Karpas-422 (cell line): ENCODE measurements around the gene TBCD. TPM values are rescaled to one million over a fixed set of nuclear protein-coding genes. Genes with fewer than 3 reads are reported as not detected.

Experiments
- DNase-seq: peaks from one replicate; pipeline ENCODE4 v3.0.0-alpha.2; 2015
- H2AFZ ChIP-seq: fragments of 200-600 bp; sonication (generic); 2 replicates; pipeline ENCODE4 v1.6.1; 2014; ENCODE audit warnings: antibody characterized with exemption, low read length, mixed read lengths
- H3K27ac ChIP-seq: fragments of 200-600 bp; sonication (generic); 2 replicates; pipeline ENCODE4 v1.5.1; 2014; ENCODE audit warnings: mild to moderate bottlenecking, low read length, moderate library complexity
- H3K27me3 ChIP-seq: fragments of 200-600 bp; sonication (generic); 2 replicates; pipeline ENCODE4 v1.6.1; 2014; ENCODE audit warnings: low read length, mixed read lengths
- H3K36me3 ChIP-seq: fragments of 200-600 bp; sonication (generic); 2 replicates; pipeline ENCODE4 v1.6.1; 2014; ENCODE audit warnings: low read length, mixed read lengths; ENCODE audit not compliant: insufficient read depth
- H3K4me1 ChIP-seq: fragments of 200-600 bp; sonication (generic); 2 replicates; pipeline ENCODE4 v1.6.1; 2014; ENCODE audit warnings: mild to moderate bottlenecking, low read length, mixed read lengths
- H3K4me2 ChIP-seq: fragments of 200-600 bp; sonication (generic); 2 replicates; pipeline ENCODE4 v1.6.1; 2014; ENCODE audit warnings: low read length, low read depth, mild to moderate bottlenecking; ENCODE audit not compliant: poor library complexity, severe bottlenecking
- H3K4me3 ChIP-seq: fragments of 200-600 bp; sonication (generic); 2 replicates; pipeline ENCODE4 v1.5.1; 2014; ENCODE audit warnings: mild to moderate bottlenecking, antibody characterized with exemption, low read length, mixed read lengths
- H3K79me2 ChIP-seq: fragments of 200-600 bp; sonication (generic); 2 replicates; pipeline ENCODE4 v1.6.1; 2014; ENCODE audit warnings: mild to moderate bottlenecking, low read length, mixed read lengths
- H3K9ac ChIP-seq: fragments of 200-600 bp; sonication (generic); 2 replicates; pipeline ENCODE4 v1.6.0; 2014; ENCODE audit warnings: low read length
- H3K9me2 ChIP-seq: fragments of 200-600 bp; sonication (generic), shearing (Covaris generic); replicated peaks from 2 replicates; pipeline ENCODE4 v1.6.0; 2014; ENCODE audit warnings: mild to moderate bottlenecking, low read length, moderate library complexity; ENCODE audit not compliant: insufficient read depth
- H3K9me3 ChIP-seq: fragments of 300-700, 200-600 bp; sonication (generic); 2 replicates; pipeline ENCODE4 v1.6.1; 2014; ENCODE audit warnings: low read length, mixed read lengths
- H4K20me1 ChIP-seq: fragments of 200-600 bp; sonication (generic); 2 replicates; pipeline ENCODE4 v1.6.1; 2014; ENCODE audit warnings: mild to moderate bottlenecking, antibody characterized with exemption, low read length, low read depth; ENCODE audit not compliant: insufficient read depth
- total RNA-seq: library from RNA; depleted of rRNA; stranded (reverse); fragments of >200 nt; shearing (Covaris generic); gene quantifications from 2 replicates; pipeline ENCODE4 v1.2.3, GENCODE V29; 2014; ENCODE audit warnings: low replicate concordance

TBCD gene
- total RNA-seq, 1 experiment from 2014 or later, result 28.7 TPM

DNA sequence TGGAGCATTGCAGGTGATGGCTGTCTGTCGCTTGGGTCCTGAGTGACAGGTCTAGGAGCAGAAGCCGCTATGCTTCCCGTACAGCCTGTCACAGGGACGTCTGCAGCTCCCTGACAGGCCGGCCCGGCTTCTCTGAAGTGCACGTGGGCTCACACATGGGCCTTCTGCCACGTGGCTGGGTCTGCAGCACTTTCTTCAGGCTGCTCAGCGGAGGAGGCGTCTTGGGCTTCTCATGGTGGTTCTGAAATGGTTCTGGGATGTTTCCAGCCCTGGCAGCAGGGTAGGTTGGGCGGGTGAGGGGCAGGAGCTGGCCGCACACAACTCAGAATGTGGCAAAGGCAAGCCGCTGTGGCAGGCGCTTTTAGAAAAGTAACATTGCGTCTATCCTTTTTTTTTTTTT is 168.3 kb downstream of the TBCD start:
- H3K9me2 ChIP-seq, result no peaks in the 10 kb centered on the region
- H3K27ac ChIP-seq, result no peak overlapping the region
- no peak overlapping the region for H3K4me2 ChIP-seq
- no peaks in the 10 kb centered on the region for H3K36me3 ChIP-seq
- H3K4me1 ChIP-seq, result no peaks in the 10 kb centered on the region
- H3K9me3 ChIP-seq, result no peaks in the 10 kb centered on the region
- H3K27me3 ChIP-seq, result no peaks in the 10 kb centered on the region
- H3K79me2 ChIP-seq, result no peaks in the 10 kb centered on the region
- H4K20me1 ChIP-seq, result no peaks in the 10 kb centered on the region
- no peak overlapping the region for H3K9ac ChIP-seq
- no peak for DNase-seq
- no peak overlapping the region for H2AFZ ChIP-seq
- no peak overlapping the region for H3K4me3 ChIP-seq

DNA sequence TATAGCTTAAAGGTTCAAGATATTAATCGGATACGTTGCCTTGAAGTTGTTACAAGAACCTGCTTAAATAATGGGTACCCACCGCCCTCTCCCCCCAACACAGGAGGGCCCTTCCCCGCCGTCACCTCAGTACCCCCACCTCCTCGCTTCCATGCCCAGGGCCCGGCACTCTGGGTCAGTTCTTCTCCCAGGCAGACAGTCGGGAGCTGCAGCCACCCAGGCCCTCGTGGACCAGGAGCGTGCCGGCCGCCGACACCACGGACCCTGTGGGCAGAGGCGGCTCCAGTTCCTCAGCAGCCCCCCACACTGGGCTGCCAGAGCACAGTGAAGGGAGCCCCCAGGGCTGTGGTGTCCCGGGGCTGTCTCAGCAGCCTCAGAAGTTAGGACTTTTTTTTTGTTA is 168.8 kb downstream of the TBCD start:
- no peak overlapping the region for H3K27ac ChIP-seq
- H3K9me2 ChIP-seq, result no peaks in the 10 kb centered on the region
- no peaks in the 10 kb centered on the region for H3K4me1 ChIP-seq
- H3K4me3 ChIP-seq, result no peak overlapping the region
- DNase-seq, result no peak
- no peaks in the 10 kb centered on the region for H3K9me3 ChIP-seq
- no peaks in the 10 kb centered on the region for H3K79me2 ChIP-seq
- no peaks in the 10 kb centered on the region for H3K27me3 ChIP-seq
- H4K20me1 ChIP-seq, result no peaks in the 10 kb centered on the region
- H3K4me2 ChIP-seq, result no peak overlapping the region
- H3K36me3 ChIP-seq, result no peaks in the 10 kb centered on the region
- H3K9ac ChIP-seq, result no peak overlapping the region
- H2AFZ ChIP-seq, result no peak overlapping the region

DNA sequence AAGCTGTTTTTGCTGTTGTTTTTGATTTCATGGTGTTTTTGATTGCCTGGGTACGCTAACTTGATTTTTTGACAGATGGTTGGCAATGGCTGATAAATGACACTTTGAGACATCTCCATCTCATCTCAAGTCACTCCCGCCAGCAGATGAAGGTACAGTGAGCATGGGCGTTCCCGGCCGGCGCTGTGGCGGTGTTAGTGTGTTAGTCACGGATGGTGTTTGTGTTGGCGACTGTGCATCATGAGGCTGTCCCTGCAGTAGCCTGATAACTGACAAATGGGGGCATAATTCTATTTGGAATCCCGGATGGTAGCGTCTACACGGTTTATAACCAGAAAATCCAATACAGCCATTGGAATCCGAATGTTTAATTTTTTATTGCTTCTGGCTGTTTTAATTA is 169.6 kb downstream of the TBCD start:
- Histone ChIP-seq H3K4me2 (no peak overlapping the region), H3K79me2 (no peaks in the 10 kb centered on the region), H3K36me3 (no peaks in the 10 kb centered on the region), H3K4me1 (no peaks in the 10 kb centered on the region), H2AFZ (no peak overlapping the region), H4K20me1 (no peaks in the 10 kb centered on the region), H3K9me3 (no peaks in the 10 kb centered on the region), H3K27me3 (no peaks in the 10 kb centered on the region), H3K27ac (no peak overlapping the region), H3K9ac (no peak overlapping the region), H3K9me2 (no peaks in the 10 kb centered on the region), H3K4me3 (no peak overlapping the region)
- DNase-seq, result no peak

DNA sequence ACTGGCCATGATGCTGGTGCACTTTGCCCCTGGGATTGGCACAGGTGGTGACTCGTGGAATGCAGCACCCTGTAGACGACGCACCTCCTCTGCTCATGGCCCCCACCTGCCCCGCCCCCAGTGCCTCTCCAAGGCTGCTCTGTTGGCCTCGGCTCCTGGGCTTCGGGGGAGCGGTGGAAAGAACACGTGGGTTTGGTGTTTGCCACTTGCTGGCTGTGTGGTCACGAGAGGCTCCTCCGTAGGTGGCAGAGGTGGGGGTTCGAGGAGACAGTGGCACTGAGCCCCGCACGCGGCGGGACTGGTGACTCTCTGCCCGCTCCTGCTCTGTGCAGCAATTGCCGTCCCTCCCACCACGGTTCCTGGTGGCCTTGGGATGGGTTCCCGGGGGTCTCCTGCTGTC is 170.8 kb downstream of the TBCD start:
- no peak overlapping the region for H3K27ac ChIP-seq
- H3K4me1 ChIP-seq, result no peaks in the 10 kb centered on the region
- no peaks in the 10 kb centered on the region for H4K20me1 ChIP-seq
- no peak overlapping the region for H3K4me2 ChIP-seq
- DNase-seq, result no peak
- H3K79me2 ChIP-seq, result no peaks in the 10 kb centered on the region
- H2AFZ ChIP-seq, result no peak overlapping the region
- no peak overlapping the region for H3K9ac ChIP-seq
- H3K9me3 ChIP-seq, result no peaks in the 10 kb centered on the region
- H3K9me2 ChIP-seq, result no peaks in the 10 kb centered on the region
- H3K36me3 ChIP-seq, result no peaks in the 10 kb centered on the region
- no peaks in the 10 kb centered on the region for H3K27me3 ChIP-seq
- H3K4me3 ChIP-seq, result no peak overlapping the region

DNA sequence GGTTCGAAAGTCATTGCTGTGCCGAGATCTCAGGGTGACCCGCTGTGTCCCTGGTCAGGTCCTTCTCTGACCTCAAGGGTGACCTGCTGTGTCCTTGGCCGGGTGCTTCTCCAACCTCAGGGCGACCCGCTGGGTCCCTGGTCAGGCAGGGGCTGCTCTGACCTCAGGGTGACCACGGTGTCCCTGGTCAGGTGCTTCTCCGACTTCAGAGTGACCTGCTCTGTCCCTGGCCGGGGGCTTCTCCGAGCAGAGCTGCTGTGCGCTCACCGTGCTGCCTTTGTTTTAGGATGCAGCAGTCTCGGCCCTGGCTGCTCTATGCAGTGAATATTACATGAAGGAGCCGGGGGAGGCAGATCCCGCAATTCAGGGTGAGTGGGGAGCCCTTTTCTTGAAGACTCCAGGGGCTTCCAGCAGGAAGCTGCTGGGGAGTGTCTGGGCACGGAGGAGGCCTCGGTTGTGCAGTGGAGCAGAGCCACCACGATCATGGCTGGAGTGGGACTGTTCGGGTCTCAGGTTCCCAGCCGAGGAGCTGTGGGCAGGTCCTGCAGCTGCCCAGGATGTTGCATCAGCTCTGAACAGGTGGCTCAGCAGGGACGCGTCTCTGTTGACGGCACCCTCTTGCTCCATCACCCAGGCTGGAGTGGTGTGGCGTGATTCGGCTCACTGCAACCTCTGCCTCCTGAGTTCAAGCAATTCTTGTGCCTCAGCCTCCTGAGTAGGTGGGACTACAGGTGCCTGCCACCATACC is 171.7 kb downstream of the TBCD start:
- DNase-seq, result no peak
- H3K4me3 ChIP-seq, result no peak overlapping the region

DNA sequence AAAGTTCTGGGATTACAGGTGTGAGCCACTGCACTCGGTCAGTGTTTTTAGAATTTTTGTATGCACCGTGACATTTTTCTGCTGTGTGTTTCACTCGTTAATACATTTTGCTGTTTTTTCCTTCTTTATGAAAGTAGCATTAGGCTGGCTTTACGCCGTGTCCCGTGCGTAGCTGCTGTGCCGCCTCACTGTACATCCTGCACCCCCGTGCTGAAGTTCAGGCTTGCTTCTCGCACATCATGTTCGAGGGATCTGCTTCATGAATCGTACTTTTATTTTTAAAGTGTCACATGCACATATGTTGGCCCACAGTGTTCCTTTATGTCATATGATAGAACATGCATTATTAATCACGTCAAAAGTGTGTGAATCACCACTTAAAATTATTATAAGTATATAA is 172.3 kb downstream of the TBCD start:
- H3K4me2 ChIP-seq, result no peak overlapping the region
- no peak overlapping the region for H2AFZ ChIP-seq
- DNase-seq, result no peak
- no peaks in the 10 kb centered on the region for H3K27me3 ChIP-seq
- H3K4me1 ChIP-seq, result no peaks in the 10 kb centered on the region
- H3K36me3 ChIP-seq, result no peaks in the 10 kb centered on the region
- no peaks in the 10 kb centered on the region for H3K9me3 ChIP-seq
- no peak overlapping the region for H3K4me3 ChIP-seq
- no peak overlapping the region for H3K27ac ChIP-seq
- no peaks in the 10 kb centered on the region for H3K9me2 ChIP-seq
- H3K79me2 ChIP-seq, result no peaks in the 10 kb centered on the region
- H4K20me1 ChIP-seq, result no peaks in the 10 kb centered on the region
- H3K9ac ChIP-seq, result no peak overlapping the region

More for the DNA sequence above, 171.7 kb downstream of the TBCD start:
- Histone ChIP-seq H3K4me2 (no peak overlapping the region), H3K9me2 (no peaks in the 10 kb centered on the region), H4K20me1 (no peaks in the 10 kb centered on the region), H3K27me3 (no peaks in the 10 kb centered on the region), H3K9ac (no peak overlapping the region), H2AFZ (no peak overlapping the region), H3K79me2 (no peaks in the 10 kb centered on the region), H3K27ac (no peak overlapping the region), H3K36me3 (no peaks in the 10 kb centered on the region), H3K9me3 (no peaks in the 10 kb centered on the region), H3K4me1 (no peaks in the 10 kb centered on the region)

DNA sequence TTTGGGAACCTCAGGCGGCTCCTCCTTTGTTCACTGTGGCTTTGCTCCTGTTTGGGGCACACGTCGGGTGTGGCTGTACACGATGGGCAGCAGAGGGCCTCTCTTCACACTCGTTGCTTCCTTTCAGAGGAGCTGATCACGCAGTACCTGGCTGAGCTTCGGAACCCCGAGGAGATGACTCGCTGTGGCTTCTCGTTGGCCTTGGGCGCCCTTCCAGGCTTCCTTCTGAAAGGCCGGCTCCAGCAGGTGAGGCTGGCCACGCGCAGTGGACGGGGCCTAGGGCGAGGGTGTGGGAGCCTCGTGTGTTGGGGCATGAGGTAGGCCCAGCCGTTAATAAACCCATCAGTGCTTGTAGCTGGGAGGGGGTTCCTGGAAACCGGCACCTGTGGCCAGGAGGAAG is 172.9 kb downstream of the TBCD start:
- Histone ChIP-seq H4K20me1 (no peaks in the 10 kb centered on the region), H3K9ac (no peak overlapping the region), H3K4me2 (no peak overlapping the region), H3K36me3 (no peaks in the 10 kb centered on the region), H3K4me3 (no peak overlapping the region), H3K27me3 (no peaks in the 10 kb centered on the region), H2AFZ (no peak overlapping the region), H3K79me2 (no peaks in the 10 kb centered on the region), H3K9me3 (no peaks in the 10 kb centered on the region), H3K9me2 (no peaks in the 10 kb centered on the region), H3K27ac (no peak overlapping the region), H3K4me1 (no peaks in the 10 kb centered on the region)
- DNase-seq, result no peak

DNA sequence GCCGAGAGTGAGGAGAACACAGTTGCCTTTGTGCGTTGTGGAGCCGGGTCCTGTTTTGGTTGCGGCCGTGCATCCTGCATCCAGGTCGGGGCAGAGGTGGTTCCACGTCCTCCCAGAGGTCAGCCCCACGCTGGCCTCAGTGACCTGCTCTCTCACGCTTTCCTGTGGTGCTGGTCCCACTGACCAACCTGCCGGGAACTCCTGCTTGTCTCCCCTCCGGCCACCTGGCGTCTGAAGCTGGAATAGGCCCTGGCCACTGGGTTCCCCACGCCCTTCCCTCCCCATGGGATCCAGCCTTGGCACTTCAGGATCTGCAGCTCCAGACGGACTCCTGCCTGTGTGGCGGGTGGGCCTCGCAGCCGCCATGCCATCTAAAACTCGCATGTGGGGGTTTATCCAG is 173.5 kb downstream of the TBCD start:
- H3K9ac ChIP-seq, result no peak overlapping the region
- H3K79me2 ChIP-seq, result no peaks in the 10 kb centered on the region
- H3K9me2 ChIP-seq, result no peaks in the 10 kb centered on the region
- H3K4me2 ChIP-seq, result no peak overlapping the region
- no peak overlapping the region for H2AFZ ChIP-seq
- no peak overlapping the region for H3K4me3 ChIP-seq
- H3K4me1 ChIP-seq, result no peaks in the 10 kb centered on the region
- no peaks in the 10 kb centered on the region for H3K27me3 ChIP-seq
- H4K20me1 ChIP-seq, result no peaks in the 10 kb centered on the region
- no peak for DNase-seq
- H3K36me3 ChIP-seq, result no peaks in the 10 kb centered on the region
- H3K27ac ChIP-seq, result no peak overlapping the region
- H3K9me3 ChIP-seq, result no peaks in the 10 kb centered on the region
